Measurements from ENCODE around the gene STARD7.

GRCh38 chr2:96163415-96163767 is 45.2 kb downstream of the STARD7 start:
- TF ChIP-seq EZH2phosphoT487 (IDR thresholded peaks at IDR 0.05; ENCODE audit: borderline replicate concordance, low read length), result no peak
- TF ChIP-seq CTCF (IDR thresholded peaks at IDR 0.05; ENCODE audit: low read depth, low read length, poor library complexity, severe bottlenecking), result no peak
